Activated naive CD8-positive, alpha-beta T cell treated with anti-CD3 and anti-CD28 coated beads, Interleukin-2, amount 50 U/mL, for 16 hours (primary cell): ENCODE data around the gene ZNF284.
A peak's percentile ranks its signal among the peaks of the same experiment; 100 is the strongest.
"Not testable (repeated sequence)": the region's sequence is repeated elsewhere in the genome, so short reads cannot be mapped to it uniquely, and the experiment has no call there.

Source experiments
- DNase-seq: peaks from one replicate; pipeline ENCODE4 v3.0.0-alpha.2; 2020; ENCODE audit warnings: low read depth, low spot score

ZNF284 gene

GRCh38 chr19:44111910-44112463 lies 40.0 kb downstream of the ZNF284 start:
- no peak for DNase-seq

- DNase-seq: no peak
These were observed 40.8 kb downstream of the ZNF284 start for GRCh38 chr19:44112802-44113137.

- DNase-seq: peak; percentile 58
These were observed 41.3 kb downstream of the ZNF284 start, which contains the start of gene ZNF225 for GRCh38 chr19:44113138-44113783. TSS of gene ZNF225 (plus strand) at chr19:44113399. CDS start at chr19:44115828, 2,429 bp downstream.

GRCh38 chr19:44113784-44114390 lies 41.9 kb downstream of the ZNF284 start:
- DNase-seq: no peak

GRCh38 chr19:44121162-44121561 lies 49.2 kb downstream of the ZNF284 start:
- DNase-seq: not testable (repeated sequence)

GRCh38 chr19:44131955-44132354 lies 60.0 kb downstream of the ZNF284 start:
- no peak for DNase-seq
